Endometrial microvascular endothelial cells (primary cell): ENCODE measurements around the gene CAPN5. TPM values are rescaled to one million over a fixed set of nuclear protein-coding genes. Genes with fewer than 3 reads are reported as not detected.

Experiments
- in situ Hi-C: cut with HindIII; loops from 2 replicates; pipeline ENCODE4 v1.10.0; 2017; ENCODE audit warnings: low sequenced_read_pairs, low pct_unique_long_range_greater_than_20kb; ENCODE audit errors: inconsistent ontology term
- total RNA-seq: library from RNA; depleted of rRNA; stranded (reverse); fragments of >200 nt; gene quantifications from one replicate; pipeline ENCODE4 v1.2.3, GENCODE V29; 2015; ENCODE audit errors: inconsistent ontology term

The CAPN5 gene
- total RNA-seq, 1 donor from 2014 or later: 3.5 TPM

GRCh38 chr11:77139201-77139600, 72.4 kb downstream of the CAPN5 start:
- in situ Hi-C loops: no loop called here

GRCh38 chr11:77140231-77140851, 73.6 kb downstream of the CAPN5 start:
- in situ Hi-C loops: no loop called here

- in situ Hi-C loops: no loop called here
Observed at GRCh38 chr11:77141034-77141433, 74.3 kb downstream of the CAPN5 start.

GRCh38 chr11:77141475-77141874, 74.7 kb downstream of the CAPN5 start:
- in situ Hi-C loops: no loop called here

GRCh38 chr11:77142091-77142975, 75.6 kb downstream of the CAPN5 start:
- in situ Hi-C loops: no loop called here

- in situ Hi-C loops: no loop called here
Observed at GRCh38 chr11:77143405-77144020, 76.7 kb downstream of the CAPN5 start.

- in situ Hi-C loops: no loop called here
Observed at GRCh38 chr11:77144196-77144856, 77.6 kb downstream of the CAPN5 start.

GRCh38 chr11:77144857-77145428, 78.2 kb downstream of the CAPN5 start:
- in situ Hi-C loops: no loop called here

- in situ Hi-C loops: no loop called here
Observed at GRCh38 chr11:77146261-77147035, 79.7 kb downstream of the CAPN5 start.

- in situ Hi-C loops: no loop called here
Observed at GRCh38 chr11:77147036-77147315, 80.2 kb downstream of the CAPN5 start.

GRCh38 chr11:77147668-77148321, 81.0 kb downstream of the CAPN5 start:
- in situ Hi-C loops: no loop called here

- in situ Hi-C loops: no loop called here
Observed at GRCh38 chr11:77148963-77149715, 82.4 kb downstream of the CAPN5 start.

- in situ Hi-C loops: no loop called here
Observed at GRCh38 chr11:77149716-77150392, 83.1 kb downstream of the CAPN5 start.

GRCh38 chr11:77150836-77151235, 84.1 kb downstream of the CAPN5 start:
- in situ Hi-C loops: no loop called here

- in situ Hi-C loops: no loop called here
Observed at GRCh38 chr11:77151804-77152509, 85.2 kb downstream of the CAPN5 start.

GRCh38 chr11:77152846-77153245, 86.1 kb downstream of the CAPN5 start:
- in situ Hi-C loops: no loop called here
